GM18505 (cell line): ENCODE results near the gene DHX38.
"Not testable (repeated sequence)": the region's sequence is repeated elsewhere in the genome, so short reads cannot be mapped to it uniquely, and the experiment has no call there.

Experiments used
- ATAC-seq: cut with Tn5 transposase; IDR thresholded peaks from one replicate; pipeline ENCODE4 v1.9.1; 2021; ENCODE audit not compliant: unreplicated experiment
- POLR2A ChIP-seq: IDR thresholded peaks from 4 replicates; pipeline ENCODE4 v1.6.1; 2011; ENCODE audit warnings: borderline replicate concordance; ENCODE audit not compliant: insufficient read depth, insufficient read length; ENCODE audit errors: extremely low read depth

DHX38 gene

GRCh38 chr16:72093448-72094265 is at the start of gene DHX38, which contains the start of gene TXNL4B:
Gene DHX38 (plus strand): TSS chr16:72093847. CDS start chr16:72096158, 2,311 bp downstream.
Gene TXNL4B (minus strand): TSS chr16:72093620. CDS start chr16:72090749, 2,871 bp downstream.
- ATAC-seq: peak; percentile 98
- TF ChIP-seq POLR2A: peak; percentile 75

- no peak for ATAC-seq
Observed at GRCh38 chr16:72044296-72044695, 49.4 kb upstream of the DHX38 start.

DNA sequence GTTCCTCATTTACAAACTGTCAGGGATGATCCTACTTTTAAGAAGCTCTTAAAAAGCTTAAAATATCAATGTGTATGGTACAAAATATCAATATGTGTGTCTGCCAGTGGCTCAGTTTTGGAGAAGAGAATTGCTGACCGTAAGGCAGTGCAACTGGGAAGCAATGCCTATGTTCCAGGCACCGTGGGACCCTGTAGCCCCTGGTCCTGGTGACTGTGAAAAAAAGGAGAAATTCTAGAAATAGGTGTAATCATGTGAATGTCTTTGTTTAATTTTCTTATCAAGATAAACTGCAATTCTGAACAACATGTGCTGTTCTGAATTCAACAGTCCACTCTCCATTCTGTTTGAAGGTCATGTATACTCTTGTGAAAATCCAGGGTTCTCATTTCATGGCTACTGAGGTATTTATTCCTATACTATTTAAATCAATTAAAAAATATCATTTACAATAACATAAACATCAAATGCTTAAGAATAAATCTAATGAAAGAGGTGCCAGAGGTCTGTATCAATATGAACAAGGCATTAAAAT is 48.8 kb upstream of the DHX38 start:
- TF ChIP-seq POLR2A: no peak
- ATAC-seq: no peak

More at GRCh38 chr16:72044296-72044695, 49.4 kb upstream of the DHX38 start:
- TF ChIP-seq POLR2A: no peak

GRCh38 chr16:72049110-72049509 is 44.5 kb upstream of the DHX38 start:
- ATAC-seq: no peak
- TF ChIP-seq POLR2A: no peak

DNA sequence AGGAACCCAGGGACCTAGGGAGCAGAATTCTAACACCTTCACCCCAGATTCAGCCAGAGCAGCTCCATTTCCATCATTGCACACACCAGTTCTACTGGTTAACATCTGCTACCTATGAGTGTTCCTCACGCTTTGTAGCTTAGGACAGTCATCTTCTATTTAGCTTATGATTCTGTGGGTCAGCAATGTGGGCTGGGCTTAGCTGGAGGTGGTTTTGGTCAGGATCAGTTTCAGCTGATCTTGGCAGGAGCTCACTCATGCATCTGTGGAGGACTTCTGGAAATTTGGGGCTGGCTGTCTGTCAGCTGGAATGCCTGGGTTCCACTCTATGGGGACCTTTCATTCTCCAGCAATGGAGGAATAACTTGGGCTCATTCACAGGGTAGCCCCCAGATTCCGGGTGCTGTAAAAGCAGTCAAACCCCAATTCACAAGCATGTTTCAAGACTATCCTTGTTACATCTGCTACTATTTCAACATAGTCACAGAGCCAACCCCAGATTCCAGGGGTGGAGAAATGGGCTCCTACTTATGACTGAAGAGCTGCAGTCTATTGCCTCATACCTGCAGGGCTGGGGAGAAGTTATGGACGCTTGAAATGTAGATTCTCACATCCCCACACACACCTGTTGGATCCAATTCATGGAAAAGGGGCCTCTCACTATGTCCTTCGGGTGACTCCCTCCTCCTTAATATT is 42.7 kb upstream of the DHX38 start:
- no peak for ATAC-seq
- TF ChIP-seq POLR2A: no peak

DNA sequence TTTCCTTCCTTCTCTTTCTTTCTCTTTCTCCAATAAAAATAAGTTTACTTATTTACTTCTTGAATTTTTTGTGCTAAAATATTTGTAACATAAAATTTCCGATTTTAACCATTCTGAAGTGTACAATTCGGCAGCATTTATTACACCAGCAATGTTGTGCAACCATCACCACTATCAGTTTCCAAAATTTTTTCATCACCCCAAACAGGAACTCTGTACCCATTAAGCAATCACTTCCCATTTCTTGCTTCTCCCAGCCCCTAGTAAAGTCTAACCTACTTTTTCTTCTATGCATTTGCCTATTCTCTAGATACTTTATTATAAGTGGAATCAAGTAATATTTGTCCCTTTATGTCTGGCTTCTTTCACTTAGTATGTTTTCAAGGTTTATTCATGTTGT is 41.8 kb upstream of the DHX38 start:
- no peak for TF ChIP-seq POLR2A
- ATAC-seq: no peak

- not testable (repeated sequence) for ATAC-seq
Observed at GRCh38 chr16:72054254-72054847, 39.3 kb upstream of the DHX38 start, which contains the start of gene HP. Gene HP (plus strand): TSS chr16:72054505. CDS start chr16:72054653, 148 bp downstream.

DNA sequence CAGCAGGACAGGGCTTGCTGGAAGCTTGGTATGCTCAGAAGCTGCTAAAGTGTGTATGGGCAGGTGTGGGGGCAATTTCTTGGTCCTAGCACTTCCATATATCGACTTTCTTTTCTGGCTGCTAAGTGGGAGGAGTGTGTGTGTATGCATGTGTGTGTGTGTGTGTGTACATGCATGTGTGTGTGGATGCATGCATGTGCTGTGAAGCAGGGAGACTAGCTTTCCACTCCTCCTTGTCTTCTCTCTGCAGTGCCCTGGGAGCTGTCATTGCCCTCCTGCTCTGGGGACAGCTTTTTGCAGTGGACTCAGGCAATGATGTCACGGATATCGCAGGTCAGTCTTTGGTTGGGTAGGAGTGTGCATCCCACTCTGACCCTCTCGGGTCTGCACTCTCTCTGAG is 37.7 kb upstream of the DHX38 start:
- no peak for ATAC-seq
- no peak for TF ChIP-seq POLR2A

DNA sequence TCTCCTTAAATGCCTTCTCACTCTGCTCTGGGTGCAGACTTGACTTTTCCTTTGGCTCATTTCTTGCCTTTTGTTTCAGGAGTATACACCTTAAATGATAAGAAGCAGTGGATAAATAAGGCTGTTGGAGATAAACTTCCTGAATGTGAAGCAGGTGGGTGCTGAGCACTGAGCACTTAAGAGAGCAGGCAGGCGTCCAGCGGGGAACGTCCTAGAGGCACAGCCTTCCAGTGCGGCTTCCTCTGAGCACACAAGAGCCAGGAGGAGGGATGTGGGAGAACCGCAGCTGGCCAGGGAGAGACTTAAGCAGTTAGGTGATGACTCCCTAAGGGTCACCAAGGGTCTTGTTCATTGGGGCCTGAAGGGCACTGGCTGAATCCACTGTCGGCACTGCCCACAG is 36.3 kb upstream of the DHX38 start:
- ATAC-seq: not testable (repeated sequence)

DNA sequence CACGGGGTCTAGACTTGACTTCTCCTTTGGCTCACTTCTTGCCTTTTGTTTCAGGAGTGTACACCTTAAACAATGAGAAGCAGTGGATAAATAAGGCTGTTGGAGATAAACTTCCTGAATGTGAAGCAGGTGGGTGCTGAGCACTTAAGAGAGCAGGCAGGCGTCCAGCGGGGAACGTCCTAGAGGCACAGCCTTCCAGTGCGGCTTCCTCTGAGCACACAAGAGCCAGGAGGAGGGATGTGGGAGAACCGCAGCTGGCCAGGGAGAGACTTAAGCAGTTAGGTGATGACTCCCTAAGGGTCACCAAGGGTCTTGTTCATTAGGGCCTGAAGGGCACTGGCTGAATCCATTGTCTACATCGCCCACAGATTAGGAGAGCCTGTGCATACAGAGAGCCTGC is 34.6 kb upstream of the DHX38 start:
- not testable (repeated sequence) for ATAC-seq

DNA sequence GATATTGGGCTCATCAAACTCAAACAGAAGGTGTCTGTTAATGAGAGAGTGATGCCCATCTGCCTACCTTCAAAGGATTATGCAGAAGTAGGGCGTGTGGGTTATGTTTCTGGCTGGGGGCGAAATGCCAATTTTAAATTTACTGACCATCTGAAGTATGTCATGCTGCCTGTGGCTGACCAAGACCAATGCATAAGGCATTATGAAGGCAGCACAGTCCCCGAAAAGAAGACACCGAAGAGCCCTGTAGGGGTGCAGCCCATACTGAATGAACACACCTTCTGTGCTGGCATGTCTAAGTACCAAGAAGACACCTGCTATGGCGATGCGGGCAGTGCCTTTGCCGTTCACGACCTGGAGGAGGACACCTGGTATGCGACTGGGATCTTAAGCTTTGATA is 33.2 kb upstream of the DHX38 start:
- ATAC-seq: no peak
- no peak for TF ChIP-seq POLR2A

GRCh38 chr16:72061564-72061963 is 32.1 kb upstream of the DHX38 start:
- ATAC-seq: no peak
- no peak for TF ChIP-seq POLR2A

- no peak for ATAC-seq
- TF ChIP-seq POLR2A: no peak
Observed at GRCh38 chr16:72064361-72064894, 29.2 kb upstream of the DHX38 start.
